ENCODE results near the gene SLC7A5.

Gene SLC7A5

GRCh38 chr16:87845213-87845612 lies 24.1 kb downstream of the SLC7A5 start:
- no peak for DNase-seq

DNA sequence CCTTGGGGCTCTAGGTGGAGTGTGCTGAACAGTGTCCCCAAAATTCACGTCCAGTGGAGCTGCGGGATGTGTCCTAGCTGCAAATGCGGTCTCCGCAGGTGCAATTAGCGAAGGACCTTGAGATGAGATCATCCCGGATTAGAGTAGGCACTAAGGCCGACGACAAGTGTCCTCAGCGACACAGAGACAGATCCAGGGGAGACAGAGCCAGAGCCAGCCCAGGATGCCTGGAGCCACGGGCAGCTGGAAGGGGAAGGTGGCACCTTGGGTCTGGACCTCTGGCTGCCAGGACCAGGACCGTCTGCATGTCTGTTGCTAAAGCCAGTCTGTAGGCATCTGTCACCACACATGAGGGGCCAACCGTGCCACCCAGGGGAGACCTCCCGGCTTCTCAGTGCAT lies 24.5 kb downstream of the SLC7A5 start:
- DNase-seq = no peak

- no peak for DNase-seq
Measured at GRCh38 chr16:87844120-87844733, 25.1 kb downstream of the SLC7A5 start.

DNA sequence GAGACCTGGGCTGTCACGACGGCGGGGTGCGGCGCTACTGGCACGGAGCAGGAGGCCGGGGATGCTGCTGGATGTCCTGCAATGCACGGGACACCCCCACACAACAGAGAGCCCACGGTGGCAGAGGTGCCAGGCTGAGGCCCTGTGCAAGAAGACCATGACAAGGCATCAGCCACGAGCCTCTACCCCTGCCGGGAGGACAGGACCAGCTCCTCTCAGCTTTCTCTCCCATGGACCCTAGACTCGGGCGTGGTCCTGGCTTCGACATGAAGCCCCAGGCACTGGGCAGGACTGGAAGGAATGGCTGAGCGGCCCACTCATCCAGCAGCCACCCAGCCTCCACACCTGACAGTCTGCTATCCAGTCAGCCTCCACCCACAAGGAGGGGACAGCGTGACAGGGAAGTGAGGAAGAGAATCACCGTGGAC lies 25.6 kb downstream of the SLC7A5 start:
- DNase-seq = no peak

- no peak for DNase-seq
Measured at GRCh38 chr16:87842209-87842869, 27.0 kb downstream of the SLC7A5 start.

- DNase-seq = no peak
Measured at GRCh38 chr16:87841340-87842208, 27.7 kb downstream of the SLC7A5 start.

- DNase-seq = no peak
Measured at GRCh38 chr16:87840271-87840978, 28.9 kb downstream of the SLC7A5 start.

DNA sequence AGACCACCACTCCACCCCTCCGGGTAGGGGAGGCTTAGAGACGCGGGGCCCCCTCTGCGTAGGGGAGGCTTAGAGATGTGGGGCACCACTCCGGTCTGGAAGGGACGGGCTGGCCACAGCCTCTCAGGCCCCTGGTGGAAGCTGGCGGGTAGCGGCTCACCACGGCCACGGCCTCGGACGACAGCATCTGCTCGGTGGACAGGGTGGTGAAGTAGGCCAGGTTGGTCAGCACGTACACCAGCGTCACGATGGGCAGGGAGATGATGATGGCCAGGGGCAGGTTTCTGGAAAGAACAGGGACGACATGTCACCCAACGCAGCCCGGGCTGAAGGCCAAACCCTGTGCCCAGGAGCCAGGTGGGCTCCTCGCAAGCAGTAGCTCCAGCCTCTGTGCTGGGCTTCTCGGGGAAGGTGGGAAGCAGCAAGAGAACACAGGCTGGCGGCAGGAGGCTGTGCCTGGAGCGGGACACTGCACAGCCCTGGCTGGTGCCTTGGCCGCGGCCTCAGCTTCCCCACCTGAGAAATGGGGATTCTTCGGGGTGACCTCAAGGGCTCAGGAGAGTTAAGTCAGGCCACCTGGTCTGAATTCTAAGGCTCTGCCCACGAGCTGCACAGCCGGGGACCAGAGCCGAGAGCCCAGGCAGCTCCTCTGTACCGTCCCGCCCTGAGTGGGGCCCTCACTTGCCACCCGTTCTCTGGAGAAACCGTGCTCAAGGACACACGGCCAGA lies 29.6 kb downstream of the SLC7A5 start:
- no peak for DNase-seq

- no peak for DNase-seq
Measured at GRCh38 chr16:87838643-87839541, 30.4 kb downstream of the SLC7A5 start.

DNA sequence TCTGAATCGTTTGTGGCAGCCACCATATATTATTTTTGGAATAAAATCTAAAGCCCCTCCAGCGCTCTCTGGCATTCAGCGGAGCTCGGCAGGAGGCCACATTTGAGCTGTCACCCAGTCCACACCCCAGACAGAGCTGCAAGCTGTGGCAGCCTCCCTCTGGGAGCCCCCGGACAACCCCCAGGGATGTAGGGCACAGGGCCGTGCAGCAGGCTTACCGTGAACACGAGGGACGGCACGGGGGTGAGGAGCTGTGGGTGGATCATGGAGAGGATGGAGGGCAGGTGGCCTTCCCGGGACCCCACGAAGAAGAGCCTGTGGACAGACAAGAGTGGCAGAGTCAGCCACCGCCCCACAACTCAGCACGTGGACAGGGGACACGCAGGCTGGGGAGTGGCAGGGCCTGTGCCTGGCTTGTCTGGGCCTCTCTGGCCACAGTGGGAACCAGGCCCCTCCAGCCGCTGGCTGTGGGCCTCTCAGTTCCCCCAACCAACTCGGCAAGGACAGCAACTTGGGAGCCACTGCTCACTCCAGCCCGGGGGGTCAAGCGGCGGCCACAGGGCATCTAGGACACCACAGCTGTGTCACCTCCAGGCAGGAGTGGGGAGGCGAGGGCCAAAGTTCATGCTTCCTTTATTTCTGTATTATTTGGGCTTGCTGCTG lies 31.5 kb downstream of the SLC7A5 start:
- no peak for DNase-seq

DNA sequence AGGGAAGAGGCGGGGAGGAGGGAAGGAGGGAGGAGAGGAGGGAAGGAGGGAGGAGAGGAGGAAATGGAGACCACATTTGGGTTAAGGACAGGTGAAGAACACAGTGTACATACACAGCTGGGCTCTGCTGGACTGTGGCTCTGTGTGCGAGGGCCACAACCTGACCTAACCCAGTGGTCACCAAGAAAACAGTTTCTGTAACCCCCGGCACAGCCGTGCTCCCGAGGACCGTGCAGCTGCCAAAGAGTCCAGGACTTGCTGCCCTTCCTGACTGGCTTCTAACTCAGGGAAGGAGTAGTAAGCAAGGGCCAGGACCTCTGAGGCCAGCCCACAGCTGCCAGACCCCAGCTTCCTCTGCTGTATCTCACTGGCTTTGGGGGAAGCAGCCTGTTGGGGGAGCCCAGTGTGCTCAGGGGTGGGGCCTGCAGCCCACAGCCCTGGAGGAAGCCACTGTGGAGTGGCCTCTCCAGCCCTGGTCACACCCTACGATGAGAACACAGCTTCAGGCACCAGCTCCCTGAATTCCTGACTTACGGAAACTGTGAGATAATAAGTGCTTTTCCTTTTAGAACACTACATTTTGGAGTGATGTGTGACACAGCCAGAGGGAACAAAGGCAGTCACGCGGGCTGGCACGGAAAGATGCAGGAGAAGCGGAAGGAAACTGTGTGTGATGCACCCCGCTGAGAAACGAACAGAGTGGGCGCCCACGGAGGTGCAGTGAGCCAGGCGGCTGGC lies 32.3 kb downstream of the SLC7A5 start:
- no peak for DNase-seq

- DNase-seq = no peak
Measured at GRCh38 chr16:87836346-87836843, 32.9 kb downstream of the SLC7A5 start.

DNA sequence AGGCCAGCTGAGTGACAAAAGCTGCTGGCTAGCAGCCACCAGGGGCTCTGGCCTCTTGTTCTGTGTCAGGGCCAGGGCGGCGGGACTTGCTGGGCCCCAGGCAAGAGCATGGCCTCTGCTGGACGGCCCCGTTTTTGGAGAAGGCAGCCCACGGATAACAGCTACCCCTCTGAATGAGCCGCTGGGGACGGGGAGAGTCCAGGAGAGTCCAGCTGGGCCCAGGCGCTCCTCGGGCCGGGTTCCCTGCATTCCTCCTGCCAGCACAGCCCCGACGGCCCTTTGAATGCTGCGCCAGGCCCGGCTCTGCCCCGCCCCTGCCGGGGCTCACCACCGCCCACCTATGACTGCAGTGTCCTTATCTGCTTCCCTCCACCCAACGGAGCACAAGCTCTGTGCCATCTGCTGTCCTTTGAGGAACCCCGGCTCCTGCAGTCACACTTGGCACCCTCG lies 33.4 kb downstream of the SLC7A5 start:
- peak; percentile 55 for DNase-seq

DNA sequence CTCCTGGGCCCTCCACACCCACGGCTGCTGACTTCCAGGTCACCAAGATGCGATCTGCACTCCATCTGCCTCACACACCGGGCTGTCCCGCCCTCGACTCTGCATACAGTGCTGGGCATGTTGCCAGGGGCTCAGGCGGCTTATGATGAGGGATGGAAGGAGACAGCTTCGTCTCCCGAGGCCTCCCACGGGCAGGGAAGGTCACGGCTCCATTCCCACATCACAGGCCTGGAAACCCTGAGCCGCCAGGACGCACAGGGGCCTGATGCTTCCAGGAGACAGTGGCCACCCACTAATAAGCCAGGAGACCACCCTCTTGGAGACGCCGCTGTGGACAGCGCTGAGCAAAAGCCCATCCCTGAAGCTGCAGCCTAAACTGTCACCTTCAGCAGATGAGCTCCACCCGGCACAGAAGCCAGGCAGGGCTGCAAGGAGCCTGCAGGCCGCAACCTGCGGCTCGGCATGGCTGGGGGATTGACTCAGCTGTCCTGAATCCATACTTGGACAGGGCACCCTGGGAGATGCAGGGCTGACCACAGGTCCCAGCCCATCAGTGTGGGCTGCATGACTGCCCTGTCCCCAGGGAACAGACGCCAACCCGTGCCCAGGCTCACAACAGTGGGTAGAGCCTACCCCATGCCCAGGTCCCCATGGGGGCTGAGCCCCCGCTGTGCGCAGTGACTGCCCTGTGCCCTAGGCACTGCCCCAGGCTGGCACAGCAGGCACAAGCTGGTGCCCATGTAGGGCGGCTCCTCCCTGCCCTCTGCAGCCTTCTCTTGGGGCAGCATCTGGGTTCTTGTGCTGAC lies 34.4 kb downstream of the SLC7A5 start:
- DNase-seq = peak; percentile 67

GRCh38 chr16:87834005-87834667 lies 35.2 kb downstream of the SLC7A5 start:
- no peak for DNase-seq

DNA sequence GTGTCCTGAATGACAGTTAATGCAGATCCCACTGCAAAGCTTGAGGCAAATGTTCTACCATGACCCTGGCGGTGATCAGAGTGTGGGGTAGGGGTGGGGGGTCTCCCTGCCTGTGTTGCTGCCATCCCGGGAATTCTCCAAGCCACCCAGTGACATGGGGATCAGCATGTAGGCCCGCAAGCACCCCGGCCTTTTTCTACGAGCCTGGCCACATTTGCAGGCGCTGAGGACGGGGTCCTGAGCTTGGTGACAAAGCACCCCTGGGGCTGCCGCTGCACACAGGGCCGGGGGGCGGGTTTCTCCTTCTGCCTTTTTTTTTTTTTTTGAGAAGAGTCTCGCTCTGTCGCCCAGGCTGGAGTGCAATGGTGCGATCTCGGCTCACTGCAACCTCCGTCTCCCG lies 35.8 kb downstream of the SLC7A5 start:
- no peak for DNase-seq

DNA sequence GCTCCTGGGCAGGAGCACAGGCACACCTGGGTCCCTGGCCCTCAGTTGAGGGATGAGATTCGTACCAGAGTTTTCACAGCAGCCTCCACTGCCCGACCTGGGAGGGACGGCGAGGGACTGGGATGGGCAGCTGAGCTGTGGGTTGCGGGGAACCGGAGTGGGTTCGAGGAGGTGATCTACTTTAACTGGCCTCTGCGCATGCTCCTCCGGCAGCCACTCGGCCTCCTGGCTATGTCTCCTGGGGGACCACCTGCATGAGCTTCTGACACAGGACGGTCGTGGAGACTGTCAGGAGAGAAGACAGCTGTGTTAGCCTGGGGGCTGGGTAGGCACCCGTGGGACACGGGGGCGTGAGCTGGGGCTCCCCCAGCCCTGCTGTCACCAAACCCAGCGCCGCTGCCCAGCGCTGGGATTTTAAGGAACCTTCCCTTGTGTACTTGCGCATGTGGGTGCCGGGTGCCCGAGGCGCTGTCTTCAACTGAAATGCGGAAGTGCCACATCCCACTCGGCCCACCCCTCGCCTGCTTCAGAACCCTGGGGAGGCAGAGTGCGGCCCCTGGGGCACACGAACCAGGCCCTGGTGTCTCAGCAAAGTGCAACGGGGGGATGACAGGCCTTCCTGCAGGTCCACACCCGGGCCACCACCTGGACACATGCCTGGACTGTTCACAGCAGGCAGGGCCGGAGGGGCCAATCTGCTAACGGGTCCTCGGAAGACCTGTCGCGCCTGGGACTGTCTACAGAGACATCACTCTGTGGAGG lies 36.4 kb downstream of the SLC7A5 start:
- DNase-seq = no peak

GRCh38 chr16:87832137-87832527 lies 37.2 kb downstream of the SLC7A5 start:
- DNase-seq = no peak

Data from hematopoietic multipotent progenitor cell treated with erythropoietin and hydrocortisone succinate and interleukin-3 and kit ligand, for 6 days (in vitro differentiated cells).